ENCODE data around the gene MED9.

DNA sequence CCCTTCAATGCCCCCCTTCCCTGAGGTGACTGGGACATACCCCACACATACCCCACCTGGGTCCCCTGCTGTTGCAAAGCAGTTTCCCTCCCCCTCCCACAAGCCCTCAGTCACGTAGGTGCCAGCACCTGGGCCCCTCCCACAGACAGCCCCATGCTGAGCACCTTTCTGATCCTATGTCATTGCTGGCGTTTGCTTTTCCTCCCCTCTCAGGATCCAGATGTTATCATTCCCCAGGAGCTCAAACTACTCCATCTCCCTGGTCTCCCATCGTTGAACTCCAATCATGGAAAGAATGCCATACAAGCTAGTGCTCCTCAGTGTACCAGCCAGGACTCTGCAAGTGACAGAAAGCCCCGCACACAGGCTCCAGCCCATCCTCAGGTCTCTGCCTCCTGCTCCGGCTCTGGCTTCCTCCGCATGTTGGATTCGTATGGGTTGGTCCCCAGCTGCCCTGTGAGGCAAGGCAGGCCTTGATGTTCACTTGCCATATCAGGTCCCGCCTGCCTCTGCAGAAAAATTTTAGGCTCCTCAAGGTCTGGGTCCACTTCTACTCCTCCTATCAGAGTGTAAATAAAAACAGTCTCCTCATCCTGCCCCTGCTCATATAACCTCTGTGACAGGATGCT lies 31.4 kb upstream of the MED9 start:
- TF ChIP-seq, protein P1, sequence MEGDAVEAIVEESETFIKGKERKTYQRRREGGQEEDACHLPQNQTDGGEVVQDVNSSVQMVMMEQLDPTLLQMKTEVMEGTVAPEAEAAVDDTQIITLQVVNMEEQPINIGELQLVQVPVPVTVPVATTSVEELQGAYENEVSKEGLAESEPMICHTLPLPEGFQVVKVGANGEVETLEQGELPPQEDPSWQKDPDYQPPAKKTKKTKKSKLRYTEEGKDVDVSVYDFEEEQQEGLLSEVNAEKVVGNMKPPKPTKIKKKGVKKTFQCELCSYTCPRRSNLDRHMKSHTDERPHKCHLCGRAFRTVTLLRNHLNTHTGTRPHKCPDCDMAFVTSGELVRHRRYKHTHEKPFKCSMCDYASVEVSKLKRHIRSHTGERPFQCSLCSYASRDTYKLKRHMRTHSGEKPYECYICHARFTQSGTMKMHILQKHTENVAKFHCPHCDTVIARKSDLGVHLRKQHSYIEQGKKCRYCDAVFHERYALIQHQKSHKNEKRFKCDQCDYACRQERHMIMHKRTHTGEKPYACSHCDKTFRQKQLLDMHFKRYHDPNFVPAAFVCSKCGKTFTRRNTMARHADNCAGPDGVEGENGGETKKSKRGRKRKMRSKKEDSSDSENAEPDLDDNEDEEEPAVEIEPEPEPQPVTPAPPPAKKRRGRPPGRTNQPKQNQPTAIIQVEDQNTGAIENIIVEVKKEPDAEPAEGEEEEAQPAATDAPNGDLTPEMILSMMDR (IDR thresholded peaks at IDR 0.05) = no peak
- TF ChIP-seq POLR2AphosphoS5 (IDR thresholded peaks at IDR 0.05) (no peak), EP300 (IDR thresholded peaks at IDR 0.05) (no peak)

Measured in esophagus muscularis mucosa (tissue), 4 donors.